Renal cortical epithelial cell (primary cell): ENCODE measurements around the gene SNAPC1. TPM values are rescaled to one million over a fixed set of nuclear protein-coding genes. Genes with fewer than 3 reads are reported as not detected.
"Not testable (repeated sequence)": the region's sequence is repeated elsewhere in the genome, so short reads cannot be mapped to it uniquely, and the experiment has no call there.

ENCODE experiments used
- DNase-seq: peaks from one replicate; pipeline ENCODE4 v3.0.0-alpha.2; 2011; ENCODE audit warnings: low read depth
- total RNA-seq: library from RNA; depleted of rRNA; stranded (reverse); fragments of >200 nt; gene quantifications from 2 replicates; pipeline ENCODE4 v1.2.3, GENCODE V29; 2014

SNAPC1 gene, protein sequence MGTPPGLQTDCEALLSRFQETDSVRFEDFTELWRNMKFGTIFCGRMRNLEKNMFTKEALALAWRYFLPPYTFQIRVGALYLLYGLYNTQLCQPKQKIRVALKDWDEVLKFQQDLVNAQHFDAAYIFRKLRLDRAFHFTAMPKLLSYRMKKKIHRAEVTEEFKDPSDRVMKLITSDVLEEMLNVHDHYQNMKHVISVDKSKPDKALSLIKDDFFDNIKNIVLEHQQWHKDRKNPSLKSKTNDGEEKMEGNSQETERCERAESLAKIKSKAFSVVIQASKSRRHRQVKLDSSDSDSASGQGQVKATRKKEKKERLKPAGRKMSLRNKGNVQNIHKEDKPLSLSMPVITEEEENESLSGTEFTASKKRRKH
- total RNA-seq = 38.6 and 50.4 TPM in 2 replicates

- DNase-seq = peak; percentile 97
Observed at GRCh38 chr14:61761959-61762786, at the start of gene SNAPC1. TSS of gene SNAPC1 (plus strand) at chr14:61762420. CDS start at chr14:61762461, 41 bp downstream.

DNA sequence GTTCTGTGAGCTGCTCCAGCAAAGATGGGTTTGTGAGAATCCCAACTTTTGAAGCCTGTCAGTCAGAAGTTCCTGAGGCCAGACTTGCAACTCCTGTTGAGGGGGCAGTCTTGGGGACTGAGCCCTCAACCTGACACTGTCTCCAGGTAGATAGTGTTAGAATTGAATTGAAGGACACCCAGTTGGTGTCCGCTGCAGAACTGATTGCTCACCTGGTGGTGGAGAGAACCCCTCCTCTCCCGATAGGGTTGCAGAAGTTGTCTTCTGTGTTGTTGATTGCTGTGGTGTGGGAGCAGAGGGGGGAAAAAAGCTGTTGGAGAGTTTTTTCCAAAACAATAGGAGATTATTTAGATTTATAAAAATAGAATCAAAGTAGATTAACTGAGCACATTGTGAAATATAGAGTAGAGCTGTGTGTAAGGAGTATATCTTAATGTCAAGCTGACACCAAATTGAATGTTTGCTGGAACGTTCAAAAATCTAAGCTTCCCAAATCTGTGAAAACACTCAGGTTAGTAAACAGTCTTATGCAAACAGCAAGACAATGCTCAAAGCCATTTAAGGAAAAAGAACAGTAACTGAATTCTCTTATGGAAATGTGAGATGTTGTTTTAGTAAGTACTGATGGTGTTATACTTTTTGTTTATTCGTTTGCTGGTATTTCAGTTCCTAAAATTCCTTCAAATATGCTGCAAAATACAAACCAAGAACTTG lies 48.3 kb upstream of the SNAPC1 start:
- DNase-seq = no peak

- no peak for DNase-seq
Observed at GRCh38 chr14:61716956-61717355, 45.3 kb upstream of the SNAPC1 start.

DNA sequence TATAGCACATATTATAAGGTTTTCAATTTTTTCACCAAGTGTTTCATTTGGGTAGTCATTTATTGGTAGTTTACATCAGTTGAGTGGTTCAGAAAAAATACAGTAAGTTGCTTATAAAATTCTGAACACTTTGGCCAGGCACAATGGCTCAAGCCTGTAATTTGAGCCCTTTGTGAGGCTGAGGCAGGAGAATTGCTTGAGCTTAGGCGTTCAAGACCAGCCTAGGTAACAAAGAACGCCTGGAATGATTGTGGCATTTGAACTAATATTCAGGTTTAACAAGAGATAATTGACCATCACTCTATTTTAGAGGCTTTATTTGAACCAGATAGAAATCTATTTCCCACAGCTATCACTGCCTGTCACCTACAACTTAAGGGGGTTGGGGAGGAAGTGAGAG lies 44.2 kb upstream of the SNAPC1 start:
- no peak for DNase-seq

- DNase-seq = no peak
Observed at GRCh38 chr14:61719344-61720293, 42.6 kb upstream of the SNAPC1 start.

- no peak for DNase-seq
Observed at GRCh38 chr14:61720294-61720661, 41.9 kb upstream of the SNAPC1 start.

DNA sequence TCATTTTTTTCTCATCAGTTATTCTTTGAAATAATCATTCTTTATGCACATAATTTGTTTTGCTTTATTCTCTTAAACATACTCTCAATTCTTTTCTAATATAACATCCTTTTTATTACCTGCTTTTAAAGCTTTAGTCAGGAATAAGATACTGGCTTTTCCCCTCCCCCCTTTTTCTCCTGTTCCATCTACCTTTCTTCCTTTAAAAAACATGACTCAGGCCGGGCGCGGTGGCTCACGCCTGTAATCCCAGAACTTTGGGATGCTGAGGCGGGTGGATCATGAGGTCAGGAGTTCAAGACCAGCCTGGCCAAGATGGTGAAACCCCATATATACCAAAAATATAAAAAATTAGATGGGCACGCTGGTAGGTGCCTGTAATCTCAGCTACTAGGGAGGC lies 41.5 kb upstream of the SNAPC1 start:
- no peak for DNase-seq

- no peak for DNase-seq
Observed at GRCh38 chr14:61724133-61724532, 38.1 kb upstream of the SNAPC1 start.

DNA sequence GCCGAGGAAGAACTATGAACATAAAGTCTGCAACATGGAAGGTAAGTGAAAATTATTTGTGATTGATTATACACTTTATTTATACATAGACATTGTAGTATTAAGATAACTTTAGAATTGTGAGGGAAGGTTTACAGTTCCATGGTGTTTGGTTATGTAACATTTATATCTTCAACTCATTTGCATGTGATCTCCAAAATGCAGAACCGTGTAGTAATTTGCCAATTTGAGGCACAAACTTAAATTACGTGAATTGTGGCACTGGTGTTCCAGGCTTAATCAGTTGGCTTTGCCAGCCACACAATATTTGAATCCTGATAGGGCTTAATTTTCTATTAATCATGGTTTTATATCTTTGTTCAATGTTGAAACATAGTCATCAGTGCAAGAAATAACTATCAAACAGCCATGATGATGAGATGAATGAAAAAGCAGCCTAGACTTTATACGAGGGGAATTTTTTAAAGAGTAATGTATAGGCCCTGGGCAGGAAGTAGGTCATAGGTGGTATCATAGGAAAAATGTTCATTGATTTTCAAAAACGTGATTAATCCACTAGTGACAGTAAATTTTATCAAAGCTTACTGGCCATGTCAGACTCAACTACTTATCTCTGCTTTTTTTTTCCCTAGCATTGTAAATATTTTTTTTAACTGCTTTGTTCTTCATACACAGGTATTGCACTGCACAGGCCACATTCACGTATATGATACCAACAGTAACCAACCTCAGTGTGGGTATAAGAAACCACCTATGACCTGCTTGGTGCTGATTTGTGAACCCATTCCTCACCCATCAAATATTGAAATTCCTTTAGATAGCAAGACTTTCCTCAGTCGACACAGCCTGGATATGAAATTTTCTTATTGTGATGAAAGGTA lies 35.2 kb upstream of the SNAPC1 start:
- DNase-seq = no peak

GRCh38 chr14:61730756-61731373 lies 31.4 kb upstream of the SNAPC1 start:
- DNase-seq = no peak

DNA sequence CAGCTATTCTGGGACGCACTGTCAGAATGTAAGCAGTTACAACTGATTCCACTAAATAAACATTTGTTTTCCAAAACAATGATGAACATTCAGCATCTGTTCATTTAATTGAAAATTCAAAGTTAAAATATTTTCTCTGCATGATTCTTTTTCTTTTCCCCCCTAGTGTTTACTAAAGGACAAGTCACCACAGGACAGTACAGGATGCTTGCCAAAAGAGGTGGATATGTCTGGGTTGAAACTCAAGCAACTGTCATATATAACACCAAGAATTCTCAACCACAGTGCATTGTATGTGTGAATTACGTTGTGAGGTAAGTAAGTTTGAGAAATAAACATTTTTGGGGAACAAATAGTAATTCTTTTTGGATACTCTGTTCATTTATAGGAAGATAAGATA lies 28.2 kb upstream of the SNAPC1 start:
- no peak for DNase-seq

- no peak for DNase-seq
Observed at GRCh38 chr14:61736751-61737150, 25.5 kb upstream of the SNAPC1 start.

DNA sequence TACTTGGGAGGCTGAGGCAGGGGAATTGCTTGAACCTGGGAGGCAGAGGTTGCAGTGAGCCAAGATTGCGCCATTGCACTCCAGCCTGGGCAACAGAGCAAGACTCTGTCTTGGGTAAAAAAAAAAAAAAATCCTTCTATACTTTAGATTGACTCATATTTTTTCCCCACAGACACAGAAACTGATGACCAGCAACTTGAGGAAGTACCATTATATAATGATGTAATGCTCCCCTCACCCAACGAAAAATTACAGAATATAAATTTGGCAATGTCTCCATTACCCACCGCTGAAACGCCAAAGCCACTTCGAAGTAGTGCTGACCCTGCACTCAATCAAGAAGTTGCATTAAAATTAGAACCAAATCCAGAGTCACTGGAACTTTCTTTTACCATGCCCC lies 24.3 kb upstream of the SNAPC1 start:
- no peak for DNase-seq

- no peak for DNase-seq
Observed at GRCh38 chr14:61739133-61739532, 23.1 kb upstream of the SNAPC1 start.

GRCh38 chr14:61742371-61742770 lies 19.8 kb upstream of the SNAPC1 start:
- DNase-seq = no peak

- DNase-seq = no peak
Observed at GRCh38 chr14:61744238-61744637, 18.0 kb upstream of the SNAPC1 start.

DNA sequence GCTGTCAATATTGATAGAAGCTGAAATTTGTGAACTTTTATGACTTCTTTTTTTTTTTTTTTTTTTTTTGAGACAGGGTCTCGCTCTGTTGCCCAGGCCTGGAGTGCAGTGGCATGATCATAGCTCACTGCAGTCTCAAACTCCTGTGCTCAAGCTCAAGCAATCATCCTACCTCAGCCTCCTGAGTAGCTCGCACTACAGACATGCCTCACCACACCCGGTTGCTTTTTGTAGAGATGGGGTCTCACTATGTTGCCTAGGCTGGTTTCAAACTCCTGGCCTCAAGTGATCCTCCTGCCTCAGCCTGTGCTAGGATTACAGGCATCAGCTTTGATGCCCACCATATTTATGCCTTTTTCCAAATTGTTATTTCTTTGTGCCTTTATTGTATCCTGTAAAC lies 15.9 kb upstream of the SNAPC1 start:
- DNase-seq = not testable (repeated sequence)

GRCh38 chr14:61746881-61747280 lies 15.3 kb upstream of the SNAPC1 start:
- DNase-seq = no peak

DNA sequence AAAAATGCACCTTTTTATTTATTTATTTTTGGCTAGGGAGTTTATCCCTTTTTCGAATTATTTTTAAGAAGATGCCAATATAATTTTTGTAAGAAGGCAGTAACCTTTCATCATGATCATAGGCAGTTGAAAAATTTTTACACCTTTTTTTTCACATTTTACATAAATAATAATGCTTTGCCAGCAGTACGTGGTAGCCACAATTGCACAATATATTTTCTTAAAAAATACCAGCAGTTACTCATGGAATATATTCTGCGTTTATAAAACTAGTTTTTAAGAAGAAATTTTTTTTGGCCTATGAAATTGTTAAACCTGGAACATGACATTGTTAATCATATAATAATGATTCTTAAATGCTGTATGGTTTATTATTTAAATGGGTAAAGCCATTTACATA lies 14.9 kb upstream of the SNAPC1 start:
- no peak for DNase-seq

DNA sequence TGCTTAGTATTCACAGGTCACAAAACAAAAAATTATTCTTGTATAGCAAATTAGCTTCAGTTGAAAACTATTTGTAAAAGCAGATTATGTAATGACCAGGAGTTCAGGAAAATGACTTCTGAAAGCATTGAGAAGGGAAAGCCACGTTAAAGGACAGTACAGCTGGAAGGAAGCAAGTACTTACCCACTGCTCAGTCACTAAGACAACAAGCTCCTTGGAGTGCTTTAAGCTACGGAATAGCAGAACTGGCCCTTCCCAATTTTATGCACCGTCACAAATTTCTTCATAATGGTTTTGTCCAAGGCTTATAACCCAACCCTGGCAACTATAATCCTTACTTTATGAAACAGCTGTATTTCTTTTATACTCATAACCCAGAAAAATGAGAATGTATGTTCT lies 13.0 kb upstream of the SNAPC1 start:
- peak; percentile 64 for DNase-seq
